ENCODE data around the gene PDSS1.

The PDSS1 gene

GRCh38 chr10:26715137-26715487 is 17.6 kb downstream of the PDSS1 start:
- no peak for TF ChIP-seq POU2F2 (IDR thresholded peaks at IDR 0.05; ENCODE audit: low read depth, low read length)
- no peak for TF ChIP-seq POLR2AphosphoS5 (IDR thresholded peaks at IDR 0.05; ENCODE audit: low read depth, low read length)
- TF ChIP-seq POLR2A (IDR thresholded peaks at IDR 0.05; ENCODE audit: low read depth, low read length) = no peak
- TF ChIP-seq SPI1 (IDR thresholded peaks at IDR 0.05; ENCODE audit: low read depth, low read length) = no peak
- TF ChIP-seq PAX5 (IDR thresholded peaks at IDR 0.05; ENCODE audit: insufficient read depth, low read length, severe bottlenecking) = no peak
- TF ChIP-seq TAF1 (IDR thresholded peaks at IDR 0.05; ENCODE audit: low read depth, low read length) = no peak
- DNase-seq (ENCODE audit: insufficient read length, low spot score) (no peak), FAIRE-seq (no peak)

- DNase-seq (ENCODE audit: insufficient read length, low spot score) (no peak), FAIRE-seq (no peak)
- TF ChIP-seq POU2F2 (IDR thresholded peaks at IDR 0.05; ENCODE audit: low read depth, low read length) = no peak
- no peak for TF ChIP-seq SPI1 (IDR thresholded peaks at IDR 0.05; ENCODE audit: low read depth, low read length)
- no peak for TF ChIP-seq POLR2AphosphoS5 (IDR thresholded peaks at IDR 0.05; ENCODE audit: low read depth, low read length)
- no peak for TF ChIP-seq PAX5 (IDR thresholded peaks at IDR 0.05; ENCODE audit: insufficient read depth, low read length, severe bottlenecking)
- TF ChIP-seq TAF1 (IDR thresholded peaks at IDR 0.05; ENCODE audit: low read depth, low read length) = no peak
- no peak for TF ChIP-seq POLR2A (IDR thresholded peaks at IDR 0.05; ENCODE audit: low read depth, low read length)
These were observed 20.0 kb downstream of the PDSS1 start for GRCh38 chr10:26717476-26717875.

- FAIRE-seq (no peak), DNase-seq (ENCODE audit: insufficient read length, low spot score) (no peak)
- TF ChIP-seq PAX5 (IDR thresholded peaks at IDR 0.05; ENCODE audit: insufficient read depth, low read length, severe bottlenecking) = no peak
- no peak for TF ChIP-seq SPI1 (IDR thresholded peaks at IDR 0.05; ENCODE audit: low read depth, low read length)
- TF ChIP-seq POU2F2 (IDR thresholded peaks at IDR 0.05; ENCODE audit: low read depth, low read length) = no peak
- no peak for TF ChIP-seq POLR2A (IDR thresholded peaks at IDR 0.05; ENCODE audit: low read depth, low read length)
- no peak for TF ChIP-seq POLR2AphosphoS5 (IDR thresholded peaks at IDR 0.05; ENCODE audit: low read depth, low read length)
- TF ChIP-seq TAF1 (IDR thresholded peaks at IDR 0.05; ENCODE audit: low read depth, low read length) = no peak
These were observed 24.1 kb downstream of the PDSS1 start for GRCh38 chr10:26721561-26721960.

GRCh38 chr10:26723016-26723415 is 25.5 kb downstream of the PDSS1 start:
- no peak for FAIRE-seq
- no peak for TF ChIP-seq POU2F2 (IDR thresholded peaks at IDR 0.05; ENCODE audit: low read depth, low read length)
- DNase-seq (ENCODE audit: insufficient read length, low spot score) = no peak

- DNase-seq (ENCODE audit: insufficient read length, low spot score) = no peak
- no peak for TF ChIP-seq TAF1 (IDR thresholded peaks at IDR 0.05; ENCODE audit: low read depth, low read length)
- no peak for TF ChIP-seq POLR2A (IDR thresholded peaks at IDR 0.05; ENCODE audit: low read depth, low read length)
- no peak for TF ChIP-seq PAX5 (IDR thresholded peaks at IDR 0.05; ENCODE audit: insufficient read depth, low read length, severe bottlenecking)
- TF ChIP-seq SPI1 (IDR thresholded peaks at IDR 0.05; ENCODE audit: low read depth, low read length) = no peak
- TF ChIP-seq POLR2AphosphoS5 (IDR thresholded peaks at IDR 0.05; ENCODE audit: low read depth, low read length) = no peak
- TF ChIP-seq POU2F2 (IDR thresholded peaks at IDR 0.05; ENCODE audit: low read depth, low read length) = no peak
- peak; percentile 94 for FAIRE-seq
These were observed 28.6 kb downstream of the PDSS1 start for GRCh38 chr10:26725837-26726727.

GRCh38 chr10:26727005-26727404 is 29.5 kb downstream of the PDSS1 start:
- no peak for FAIRE-seq
- DNase-seq (ENCODE audit: insufficient read length, low spot score) = no peak

GRCh38 chr10:26728957-26729356 is 31.5 kb downstream of the PDSS1 start:
- no peak for TF ChIP-seq SPI1 (IDR thresholded peaks at IDR 0.05; ENCODE audit: low read depth, low read length)
- TF ChIP-seq POLR2A (IDR thresholded peaks at IDR 0.05; ENCODE audit: low read depth, low read length) = no peak
- no peak for TF ChIP-seq TAF1 (IDR thresholded peaks at IDR 0.05; ENCODE audit: low read depth, low read length)
- no peak for TF ChIP-seq POU2F2 (IDR thresholded peaks at IDR 0.05; ENCODE audit: low read depth, low read length)
- TF ChIP-seq PAX5 (IDR thresholded peaks at IDR 0.05; ENCODE audit: insufficient read depth, low read length, severe bottlenecking) = no peak
- no peak for TF ChIP-seq POLR2AphosphoS5 (IDR thresholded peaks at IDR 0.05; ENCODE audit: low read depth, low read length)
- FAIRE-seq (peak; percentile 5), DNase-seq (ENCODE audit: insufficient read length, low spot score) (no peak)

More at GRCh38 chr10:26727005-26727404, 29.5 kb downstream of the PDSS1 start:
- TF ChIP-seq POU2F2 (IDR thresholded peaks at IDR 0.05; ENCODE audit: low read depth, low read length) (no peak), POLR2AphosphoS5 (IDR thresholded peaks at IDR 0.05; ENCODE audit: low read depth, low read length) (no peak), TAF1 (IDR thresholded peaks at IDR 0.05; ENCODE audit: low read depth, low read length) (no peak), SPI1 (IDR thresholded peaks at IDR 0.05; ENCODE audit: low read depth, low read length) (no peak)

GRCh38 chr10:26729395-26729794 is 31.9 kb downstream of the PDSS1 start:
- DNase-seq (ENCODE audit: insufficient read length, low spot score) = no peak
- TF ChIP-seq POLR2AphosphoS5 (IDR thresholded peaks at IDR 0.05; ENCODE audit: low read depth, low read length) (no peak), POLR2A (IDR thresholded peaks at IDR 0.05; ENCODE audit: low read depth, low read length) (no peak), TAF1 (IDR thresholded peaks at IDR 0.05; ENCODE audit: low read depth, low read length) (no peak), POU2F2 (IDR thresholded peaks at IDR 0.05; ENCODE audit: low read depth, low read length) (no peak), SPI1 (IDR thresholded peaks at IDR 0.05; ENCODE audit: low read depth, low read length) (no peak), PAX5 (IDR thresholded peaks at IDR 0.05; ENCODE audit: insufficient read depth, low read length, severe bottlenecking) (no peak)
- FAIRE-seq = no peak

- TF ChIP-seq POLR2A (IDR thresholded peaks at IDR 0.05; ENCODE audit: low read depth, low read length) = no peak
- FAIRE-seq (no peak), DNase-seq (ENCODE audit: insufficient read length, low spot score) (no peak)
These were observed 33.1 kb downstream of the PDSS1 start for GRCh38 chr10:26730552-26730951.

Measured in GM12891 (cell line).